Liver (tissue), 3 donors: ENCODE results near the gene MAGOHB.

Experiments
- CTCF ChIP-seq: fragments of 150-350 bp; IDR thresholded peaks from 2 replicates; pipeline ENCODE4 v1.5.1; 2017; ENCODE audit warnings: improper control_type of control experiment, low read depth, low read length; ENCODE audit not compliant: missing input control
- RAD21 ChIP-seq, 2 donors: IDR thresholded peaks; 2 replicates each; pipeline ENCODE4 v1.6.1; 2016; ENCODE audit warnings: antibody characterized with exemption in 2 of 2, mild to moderate bottlenecking in 2 of 2
- REST ChIP-seq: IDR thresholded peaks from 2 replicates; pipeline ENCODE4 v1.6.1; 2016; ENCODE audit warnings: antibody characterized with exemption, mild to moderate bottlenecking
- SP1 ChIP-seq: IDR thresholded peaks from 2 replicates; pipeline ENCODE4 v1.6.1; 2018; ENCODE audit warnings: antibody characterized with exemption, mild to moderate bottlenecking
- YY1 ChIP-seq: IDR thresholded peaks from 2 replicates; pipeline ENCODE4 v1.6.1; 2016; ENCODE audit warnings: antibody characterized with exemption, mild to moderate bottlenecking
- ZBTB33 ChIP-seq: IDR thresholded peaks from 2 replicates; pipeline ENCODE4 v1.6.1; 2016; ENCODE audit warnings: antibody characterized with exemption
- donor health status: healthy.
- donor health status: healthy.

- TF ChIP-seq CTCF (no peak), YY1 (no peak), SP1 (no peak), REST (no peak), RAD21 (IDR thresholded peaks at IDR 0.05) (no peak), ZBTB33 (no peak)
Observed at GRCh38 chr12:10571141-10571540, 42.3 kb downstream of the MAGOHB start.
